Mesothelial cell of epicardium (in vitro differentiated cells): ENCODE measurements around the gene ZNFX1. TPM values are rescaled to one million over a fixed set of nuclear protein-coding genes. Genes with fewer than 3 reads are reported as not detected.
"Not testable (repeated sequence)": the region's sequence is repeated elsewhere in the genome, so short reads cannot be mapped to it uniquely, and the experiment has no call there.

Experiments
- DNase-seq, 2 experiments: peaks; one replicate each; pipeline ENCODE4 v3.0.0; 2021; ENCODE audit warnings: low spot score in 2 of 2; ENCODE audit not compliant: unreplicated experiment in 2 of 2
- H3K27ac Mint-ChIP-seq: 2 replicates; pipeline ENCODE4 v1.8.0; 2021; ENCODE audit warnings: mixed read lengths
- H3K27me3 Mint-ChIP-seq: 2 replicates; pipeline ENCODE4 v1.8.0; 2021; ENCODE audit warnings: low read depth, mixed read lengths
- H3K36me3 Mint-ChIP-seq: 2 replicates; pipeline ENCODE4 v1.8.0; 2021; ENCODE audit warnings: mixed read lengths
- H3K4me1 Mint-ChIP-seq: 2 replicates; pipeline ENCODE4 v1.8.0; 2021; ENCODE audit warnings: mixed read lengths
- H3K4me3 Mint-ChIP-seq: 2 replicates; pipeline ENCODE4 v1.8.0; 2021; ENCODE audit warnings: mild to moderate bottlenecking, moderate library complexity, mixed read lengths
- H3K9me3 Mint-ChIP-seq: 2 replicates; pipeline ENCODE4 v1.8.0; 2021; ENCODE audit warnings: mixed read lengths
- CTCF ChIP-seq: fragments of 200-600 bp; sonication (generic); IDR thresholded peaks from one replicate; pipeline ENCODE4 v1.5.0; 2021; ENCODE audit warnings: antibody characterized with exemption; ENCODE audit not compliant: unreplicated experiment
- total RNA-seq: library from RNA; stranded (reverse); gene quantifications from 3 replicates; pipeline ENCODE4 v1.2.1, GENCODE V29; 2021

Gene ZNFX1
- total RNA-seq, 1 donor from 2014 or later, result 16.8 TPM

- TF ChIP-seq CTCF, result no peak
- no peaks in the 10 kb centered on the region for H3K27me3 Mint-ChIP-seq
- H3K9me3 Mint-ChIP-seq, result no peaks in the 10 kb centered on the region
- DNase-seq, result no peak
- peaks cover 14% of the 10 kb centered on the region for H3K4me1 Mint-ChIP-seq
- H3K27ac Mint-ChIP-seq, result no peak overlapping the region
- H3K4me3 Mint-ChIP-seq, result no peak overlapping the region
- H3K36me3 Mint-ChIP-seq, result peaks cover 54% of the 10 kb centered on the region
These were observed 49.2 kb downstream of the ZNFX1 start for GRCh38 chr20:49228676-49229075.

- Mint-ChIP-seq H3K27ac (no peak overlapping the region), H3K4me3 (no peak overlapping the region), H3K9me3 (no peaks in the 10 kb centered on the region), H3K27me3 (no peaks in the 10 kb centered on the region), H3K36me3 (peaks cover 45% of the 10 kb centered on the region), H3K4me1 (peaks cover 8% of the 10 kb centered on the region)
- DNase-seq, result no peak
- no peak for TF ChIP-seq CTCF
These were observed 52.0 kb downstream of the ZNFX1 start for GRCh38 chr20:49225896-49226295.

GRCh38 chr20:49219924-49220831 lies 57.7 kb downstream of the ZNFX1 start:
- H3K4me3 Mint-ChIP-seq, result peak overlapping the region; percentile 88
- no peak for TF ChIP-seq CTCF
- H3K4me1 Mint-ChIP-seq, result peaks cover 20% of the 10 kb centered on the region
- H3K36me3 Mint-ChIP-seq, result peaks cover 15% of the 10 kb centered on the region
- no peak for DNase-seq
- no peaks in the 10 kb centered on the region for H3K27me3 Mint-ChIP-seq
- no peaks in the 10 kb centered on the region for H3K9me3 Mint-ChIP-seq
- H3K27ac Mint-ChIP-seq, result peak overlapping the region; percentile 95

- DNase-seq, result peak; percentile 92 to 96
- peaks cover 20% of the 10 kb centered on the region for H3K4me1 Mint-ChIP-seq
- peak within 1 kb of the TSS; percentile 95 for H3K27ac Mint-ChIP-seq
- peak within 1 kb of the TSS; percentile 88 for H3K4me3 Mint-ChIP-seq
- peaks cover 8% of the 10 kb centered on the region for H3K36me3 Mint-ChIP-seq
- H3K9me3 Mint-ChIP-seq, result no peaks in the 10 kb centered on the region
- H3K27me3 Mint-ChIP-seq, result no peaks in the 10 kb centered on the region
- no peak for TF ChIP-seq CTCF
These were observed 58.5 kb downstream of the ZNFX1 start, which contains the start of gene DDX27 for GRCh38 chr20:49219091-49219923. Gene DDX27 (plus strand): TSS chr20:49219416. CDS start chr20:49219449, 33 bp downstream.

GRCh38 chr20:49218739-49219090 lies 59.1 kb downstream of the ZNFX1 start:
- peak overlapping the region; percentile 95 for H3K27ac Mint-ChIP-seq
- not testable (repeated sequence) for H3K36me3 Mint-ChIP-seq, H3K9me3 Mint-ChIP-seq, DNase-seq, H3K27me3 Mint-ChIP-seq
- peaks cover 20% of the 10 kb centered on the region for H3K4me1 Mint-ChIP-seq
- peak overlapping the region; percentile 88 for H3K4me3 Mint-ChIP-seq
